ENCODE results near the gene SYF2.
"Not testable (repeated sequence)": the region's sequence is repeated elsewhere in the genome, so short reads cannot be mapped to it uniquely, and the experiment has no call there.

The SYF2 gene

GRCh38 chr1:25255706-25256577 is 23.6 kb upstream of the SYF2 start:
- peaks cover 5% of the 10 kb centered on the region for H3K36me3 Mint-ChIP-seq
- no peak for DNase-seq (ENCODE audit: low spot score in 2 of 2)
- peaks cover 10% of the 10 kb centered on the region for H3K4me1 Mint-ChIP-seq
- peak overlapping the region; percentile 45 for H3K27ac Mint-ChIP-seq
- H3K9me3 Mint-ChIP-seq = no peaks in the 10 kb centered on the region
- no peak for ATAC-seq
- H3K4me3 Mint-ChIP-seq = no peak overlapping the region

GRCh38 chr1:25253911-25254310 is 21.6 kb upstream of the SYF2 start:
- Mint-ChIP-seq H3K9me3 (no peaks in the 10 kb centered on the region), H3K4me3 (no peak overlapping the region), H3K27ac (no peak overlapping the region), H3K36me3 (peaks cover 6% of the 10 kb centered on the region), H3K4me1 (no peaks in the 10 kb centered on the region)
- ATAC-seq (no peak), DNase-seq (ENCODE audit: low spot score in 2 of 2) (no peak)

GRCh38 chr1:25247829-25248754 is 15.8 kb upstream of the SYF2 start:
- ATAC-seq = peak; percentile 65
- peak overlapping the region; percentile 93 for H3K4me3 Mint-ChIP-seq
- DNase-seq (ENCODE audit: low spot score in 2 of 2) = no peak

GRCh38 chr1:25247024-25247828 is 14.9 kb upstream of the SYF2 start, which contains the start of gene RSRP1:
Gene RSRP1 (minus strand): TSS chr1:25247454. CDS start chr1:25246963, 491 bp downstream.
- ATAC-seq (peak; percentile 86), DNase-seq (ENCODE audit: low spot score in 2 of 2) (peak; percentile 98 to 100)
- Mint-ChIP-seq H3K4me1 (peaks cover 50% of the 10 kb centered on the region), H3K36me3 (peaks cover 72% of the 10 kb centered on the region), H3K4me3 (peak within 1 kb of the TSS; percentile 93), H3K27ac (peak within 1 kb of the TSS; percentile 99), H3K9me3 (no peaks in the 10 kb centered on the region)

More at GRCh38 chr1:25247829-25248754, 15.8 kb upstream of the SYF2 start:
- H3K9me3 Mint-ChIP-seq = no peaks in the 10 kb centered on the region
- peaks cover 41% of the 10 kb centered on the region for H3K4me1 Mint-ChIP-seq
- H3K27ac Mint-ChIP-seq = peak overlapping the region; percentile 99
- H3K36me3 Mint-ChIP-seq = peaks cover 64% of the 10 kb centered on the region

- ATAC-seq = no peak
- H3K27ac Mint-ChIP-seq = peak overlapping the region; percentile 99
- H3K9me3 Mint-ChIP-seq = no peaks in the 10 kb centered on the region
- DNase-seq (ENCODE audit: low spot score in 2 of 2) = peak in 1 of 2 donors; percentile 77
- H3K4me3 Mint-ChIP-seq = peak overlapping the region; percentile 93
- H3K4me1 Mint-ChIP-seq = peaks cover 50% of the 10 kb centered on the region
- H3K36me3 Mint-ChIP-seq = peaks cover 78% of the 10 kb centered on the region
Measured at GRCh38 chr1:25246600-25247023, 14.3 kb upstream of the SYF2 start.

GRCh38 chr1:25245809-25246599 is 13.7 kb upstream of the SYF2 start:
- Mint-ChIP-seq H3K4me3 (peak overlapping the region; percentile 93), H3K4me1 (peaks cover 55% of the 10 kb centered on the region), H3K27ac (peak overlapping the region; percentile 99), H3K9me3 (no peaks in the 10 kb centered on the region), H3K36me3 (peaks cover 85% of the 10 kb centered on the region)
- DNase-seq (ENCODE audit: low spot score in 2 of 2) (no peak), ATAC-seq (peak; percentile 4)

GRCh38 chr1:25245393-25245792 is 13.1 kb upstream of the SYF2 start:
- Mint-ChIP-seq H3K4me3 (peak overlapping the region; percentile 93), H3K27ac (peak overlapping the region; percentile 99), H3K9me3 (no peaks in the 10 kb centered on the region), H3K36me3 (peaks cover 91% of the 10 kb centered on the region), H3K4me1 (peaks cover 60% of the 10 kb centered on the region)
- ATAC-seq = no peak
- no peak for DNase-seq (ENCODE audit: low spot score in 2 of 2)

- no peak for ATAC-seq
- no peaks in the 10 kb centered on the region for H3K9me3 Mint-ChIP-seq
- no peak for DNase-seq (ENCODE audit: low spot score in 2 of 2)
- peaks cover 99% of the 10 kb centered on the region for H3K36me3 Mint-ChIP-seq
- H3K27ac Mint-ChIP-seq = peak overlapping the region; percentile 99
- H3K4me1 Mint-ChIP-seq = peaks cover 75% of the 10 kb centered on the region
- peak overlapping the region; percentile 22 for H3K4me3 Mint-ChIP-seq
Measured at GRCh38 chr1:25243907-25244306, 11.6 kb upstream of the SYF2 start.

GRCh38 chr1:25239681-25240541 is 7.6 kb upstream of the SYF2 start:
- Mint-ChIP-seq H3K9me3 (no peaks in the 10 kb centered on the region), H3K27ac (peak overlapping the region; percentile 96), H3K4me1 (peaks cover 54% of the 10 kb centered on the region), H3K4me3 (peak overlapping the region; percentile 86), H3K36me3 (peaks cover 62% of the 10 kb centered on the region)
- DNase-seq (ENCODE audit: low spot score in 2 of 2) = peak; percentile 87 to 96
- ATAC-seq = peak; percentile 94

- ATAC-seq (no peak), DNase-seq (ENCODE audit: low spot score in 2 of 2) (no peak)
- Mint-ChIP-seq H3K4me3 (no peak overlapping the region), H3K36me3 (peaks cover 43% of the 10 kb centered on the region), H3K4me1 (peaks cover 45% of the 10 kb centered on the region), H3K9me3 (no peaks in the 10 kb centered on the region), H3K27ac (no peak overlapping the region)
Measured at GRCh38 chr1:25238046-25238445, 5.7 kb upstream of the SYF2 start.

GRCh38 chr1:25236261-25236660 is 4.0 kb upstream of the SYF2 start:
- ATAC-seq; H3K27ac Mint-ChIP-seq; DNase-seq (ENCODE audit: low spot score in 2 of 2); H3K9me3 Mint-ChIP-seq; H3K4me3 Mint-ChIP-seq: not testable (repeated sequence)
- peaks cover 25% of the 10 kb centered on the region for H3K36me3 Mint-ChIP-seq
- peaks cover 40% of the 10 kb centered on the region for H3K4me1 Mint-ChIP-seq

GRCh38 chr1:25235411-25235810 is 3.1 kb upstream of the SYF2 start:
- ATAC-seq; DNase-seq (ENCODE audit: low spot score in 2 of 2); H3K9me3 Mint-ChIP-seq; H3K27ac Mint-ChIP-seq; H3K4me3 Mint-ChIP-seq: not testable (repeated sequence)
- peaks cover 17% of the 10 kb centered on the region for H3K36me3 Mint-ChIP-seq
- H3K4me1 Mint-ChIP-seq = peaks cover 38% of the 10 kb centered on the region
